Activated naive CD8-positive, alpha-beta T cell treated with anti-CD3 and anti-CD28 coated beads, Interleukin-2, amount 50 U/mL, for 16 hours (primary cell): Measurements from ENCODE around the gene PDXDC1.
A peak's percentile ranks its signal among the peaks of the same experiment; 100 is the strongest.
"Not testable (repeated sequence)": the region's sequence is repeated elsewhere in the genome, so short reads cannot be mapped to it uniquely, and the experiment has no call there.

ENCODE experiments used
- DNase-seq: peaks from one replicate; pipeline ENCODE4 v3.0.0-alpha.2; 2020; ENCODE audit warnings: low read depth, low spot score

PDXDC1 gene

GRCh38 chr16:14973785-14974322 is 972 bp upstream of the PDXDC1 start:
- not testable (repeated sequence) for DNase-seq

GRCh38 chr16:14974331-14974655 is 533 bp upstream of the PDXDC1 start:
- not testable (repeated sequence) for DNase-seq

- peak; percentile 12 for DNase-seq
These were observed 780 bp downstream of the PDXDC1 start for GRCh38 chr16:14975418-14976194.

GRCh38 chr16:14976971-14977736 is 2.3 kb downstream of the PDXDC1 start:
- DNase-seq: not testable (repeated sequence)

- DNase-seq: not testable (repeated sequence)
These were observed 3.5 kb downstream of the PDXDC1 start for GRCh38 chr16:14978281-14978680.

GRCh38 chr16:14978908-14979307 is 4.1 kb downstream of the PDXDC1 start:
- DNase-seq: not testable (repeated sequence)

GRCh38 chr16:14981234-14981633 is 6.4 kb downstream of the PDXDC1 start:
- DNase-seq: not testable (repeated sequence)

GRCh38 chr16:14982521-14982920 is 7.7 kb downstream of the PDXDC1 start:
- not testable (repeated sequence) for DNase-seq

- not testable (repeated sequence) for DNase-seq
These were observed 13.3 kb downstream of the PDXDC1 start for GRCh38 chr16:14988092-14988491.

GRCh38 chr16:14988661-14989191 is 13.9 kb downstream of the PDXDC1 start:
- not testable (repeated sequence) for DNase-seq

GRCh38 chr16:14989291-14990281 is 14.8 kb downstream of the PDXDC1 start:
- not testable (repeated sequence) for DNase-seq

GRCh38 chr16:14993277-14994151 is 18.7 kb downstream of the PDXDC1 start:
- DNase-seq: not testable (repeated sequence)

- DNase-seq: not testable (repeated sequence)
These were observed 21.9 kb downstream of the PDXDC1 start for GRCh38 chr16:14996702-14997101.

GRCh38 chr16:14998300-14998699 is 23.5 kb downstream of the PDXDC1 start:
- not testable (repeated sequence) for DNase-seq

- not testable (repeated sequence) for DNase-seq
These were observed 25.0 kb downstream of the PDXDC1 start for GRCh38 chr16:14999845-15000244.

- not testable (repeated sequence) for DNase-seq
These were observed 27.6 kb downstream of the PDXDC1 start for GRCh38 chr16:15002448-15002847.

GRCh38 chr16:15005357-15006132 is 30.7 kb downstream of the PDXDC1 start:
- DNase-seq: not testable (repeated sequence)

GRCh38 chr16:15008647-15009046 is 33.8 kb downstream of the PDXDC1 start:
- not testable (repeated sequence) for DNase-seq

- not testable (repeated sequence) for DNase-seq
These were observed 38.1 kb downstream of the PDXDC1 start for GRCh38 chr16:15012941-15013340.
